ENCODE measurements around the gene TFPT. TPM values are rescaled to one million over a fixed set of nuclear protein-coding genes. Genes with fewer than 3 reads are reported as not detected.

TFPT gene
- total RNA-seq, 4 donors from 2014 or later = 7.5 to 18.1 (median 17.5) TPM

- no peak for TF ChIP-seq POLR2A (IDR thresholded peaks at IDR 0.05)
- TF ChIP-seq, protein P1, sequence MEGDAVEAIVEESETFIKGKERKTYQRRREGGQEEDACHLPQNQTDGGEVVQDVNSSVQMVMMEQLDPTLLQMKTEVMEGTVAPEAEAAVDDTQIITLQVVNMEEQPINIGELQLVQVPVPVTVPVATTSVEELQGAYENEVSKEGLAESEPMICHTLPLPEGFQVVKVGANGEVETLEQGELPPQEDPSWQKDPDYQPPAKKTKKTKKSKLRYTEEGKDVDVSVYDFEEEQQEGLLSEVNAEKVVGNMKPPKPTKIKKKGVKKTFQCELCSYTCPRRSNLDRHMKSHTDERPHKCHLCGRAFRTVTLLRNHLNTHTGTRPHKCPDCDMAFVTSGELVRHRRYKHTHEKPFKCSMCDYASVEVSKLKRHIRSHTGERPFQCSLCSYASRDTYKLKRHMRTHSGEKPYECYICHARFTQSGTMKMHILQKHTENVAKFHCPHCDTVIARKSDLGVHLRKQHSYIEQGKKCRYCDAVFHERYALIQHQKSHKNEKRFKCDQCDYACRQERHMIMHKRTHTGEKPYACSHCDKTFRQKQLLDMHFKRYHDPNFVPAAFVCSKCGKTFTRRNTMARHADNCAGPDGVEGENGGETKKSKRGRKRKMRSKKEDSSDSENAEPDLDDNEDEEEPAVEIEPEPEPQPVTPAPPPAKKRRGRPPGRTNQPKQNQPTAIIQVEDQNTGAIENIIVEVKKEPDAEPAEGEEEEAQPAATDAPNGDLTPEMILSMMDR (IDR thresholded peaks at IDR 0.05 in 4 of 5, conservative IDR thresholded peaks at IDR 0.05 in 1 of 5) = no peak
- H3K27me3 ChIP-seq = no peaks in the 10 kb centered on the region
- H3K27ac ChIP-seq = peak overlapping the region; percentile 87 to 99 (median 90)
- peak overlapping the region; percentile 69 to 98 (median 91) for H3K4me3 ChIP-seq
- in situ Hi-C loops (cut with MboI; ENCODE audit: low sequenced_read_pairs in 4 of 4) (loop anchor here in 1 of 4 donors (10.0 to 25.0 kb wide), 2 partner anchors 140 to 998 kb away; partner anchors contain the start of gene PPP1R12C), intact Hi-C loops (cut with DNase I; ENCODE audit: low total_unique reads) (loop anchor here (1.0 kb wide), 4 partner anchors 12 to 350 kb away; partner anchors contain the start of gene NDUFA3)
- DNase-seq (no peak), ATAC-seq (no peak)
- H3K36me3 ChIP-seq = peaks cover 0 to 30% of the 10 kb centered on the region in 2 donors
- H3K4me1 ChIP-seq = peaks cover 21% of the 10 kb centered on the region in 2 donors
- no peaks in the 10 kb centered on the region for H3K9me3 ChIP-seq
Observed at GRCh38 chr19:54114340-54115108, 933 bp downstream of the TFPT start.

DNA sequence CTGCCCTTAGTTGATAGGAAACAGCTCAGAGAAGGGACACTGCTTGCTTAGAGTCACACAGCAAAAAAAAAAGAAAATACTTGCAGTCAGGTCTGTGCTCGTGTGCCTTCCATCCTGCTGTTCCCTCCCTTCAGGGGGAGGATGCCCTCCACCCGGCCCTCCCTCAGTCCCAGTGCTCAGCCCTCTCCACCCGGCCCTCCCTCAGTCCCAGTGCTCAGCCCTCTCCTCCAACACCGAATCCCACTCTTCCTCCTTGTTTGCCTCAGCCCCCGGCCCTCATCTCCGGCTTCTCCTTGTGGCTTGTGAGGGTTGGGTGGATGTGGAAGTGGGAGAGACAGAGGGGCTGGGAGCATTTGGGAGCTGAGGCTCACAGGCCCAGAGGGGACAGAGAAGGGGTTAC is 5.8 kb downstream of the TFPT start:
- in situ Hi-C loops (cut with MboI; ENCODE audit: low sequenced_read_pairs in 4 of 4) (loop anchor here in 1 of 4 donors (10.0 to 25.0 kb wide), 2 partner anchors 135 to 1003 kb away; partner anchors contain the start of gene PPP1R12C), intact Hi-C loops (cut with DNase I; ENCODE audit: low total_unique reads) (no loop called here)
- H3K9me3 ChIP-seq = no peaks in the 10 kb centered on the region
- TF ChIP-seq, protein P1 (IDR thresholded peaks at IDR 0.05 in 4 of 5, conservative IDR thresholded peaks at IDR 0.05 in 1 of 5) = no peak
- no peak for TF ChIP-seq POLR2A (IDR thresholded peaks at IDR 0.05)
- DNase-seq = no peak
- ATAC-seq = no peak
- H3K4me3 ChIP-seq = no peak overlapping the region
- peaks cover 0 to 58% of the 10 kb centered on the region in 2 donors for H3K36me3 ChIP-seq
- H3K4me1 ChIP-seq = peaks cover 4 to 8% of the 10 kb centered on the region in 2 donors
- H3K27ac ChIP-seq = no peak overlapping the region
- H3K27me3 ChIP-seq = no peaks in the 10 kb centered on the region

- Histone ChIP-seq H3K4me1 (peaks cover 4 to 6% of the 10 kb centered on the region in 2 donors), H3K9me3 (no peaks in the 10 kb centered on the region), H3K36me3 (peaks cover 0 to 58% of the 10 kb centered on the region in 2 donors), H3K27me3 (no peaks in the 10 kb centered on the region), H3K4me3 (no peak overlapping the region), H3K27ac (no peak overlapping the region)
- in situ Hi-C loops (cut with MboI; ENCODE audit: low sequenced_read_pairs in 4 of 4) (loop anchor here in 1 of 4 donors (25.0 kb wide), 1 partner anchor 1004 kb away; the partner anchor contains the start of gene PPP1R12C), intact Hi-C loops (cut with DNase I; ENCODE audit: low total_unique reads) (no loop called here)
- DNase-seq (no peak), ATAC-seq (no peak)
- TF ChIP-seq POLR2A (IDR thresholded peaks at IDR 0.05) = no peak
- TF ChIP-seq, protein P1 (IDR thresholded peaks at IDR 0.05 in 4 of 5, conservative IDR thresholded peaks at IDR 0.05 in 1 of 5) = no peak
Observed at GRCh38 chr19:54108496-54108895, 7.0 kb downstream of the TFPT start.

- peaks cover 0 to 58% of the 10 kb centered on the region in 2 donors for H3K36me3 ChIP-seq
- intact Hi-C loops (cut with DNase I; ENCODE audit: low total_unique reads) = no loop called here
- H3K27ac ChIP-seq = no peak overlapping the region
- no peaks in the 10 kb centered on the region for H3K9me3 ChIP-seq
- in situ Hi-C loops (cut with MboI; ENCODE audit: low sequenced_read_pairs in 4 of 4) = loop anchor here in 1 of 4 donors (25.0 kb wide), 1 partner anchor 1004 kb away; the partner anchor contains the start of gene PPP1R12C
- no peak for TF ChIP-seq POLR2A (IDR thresholded peaks at IDR 0.05)
- TF ChIP-seq, protein P1 (IDR thresholded peaks at IDR 0.05 in 4 of 5, conservative IDR thresholded peaks at IDR 0.05 in 1 of 5) = no peak
- no peaks in the 10 kb centered on the region for H3K27me3 ChIP-seq
- no peak for ATAC-seq
- no peak overlapping the region for H3K4me3 ChIP-seq
- no peak for DNase-seq
- peaks cover 6 to 10% of the 10 kb centered on the region in 2 donors for H3K4me1 ChIP-seq
Observed at GRCh38 chr19:54107876-54108490, 7.5 kb downstream of the TFPT start.

Data from gastrocnemius medialis (tissue), 4 donors.